Non-pigmented ciliary epithelial cell (primary cell): ENCODE measurements around the gene MRPL32.
"Not testable (repeated sequence)": the region's sequence is repeated elsewhere in the genome, so short reads cannot be mapped to it uniquely, and the experiment has no call there.

ENCODE experiments used
- DNase-seq: peaks from one replicate; pipeline ENCODE4 v3.0.0-alpha.2; 2010; ENCODE audit warnings: low read depth

MRPL32 gene

DNA sequence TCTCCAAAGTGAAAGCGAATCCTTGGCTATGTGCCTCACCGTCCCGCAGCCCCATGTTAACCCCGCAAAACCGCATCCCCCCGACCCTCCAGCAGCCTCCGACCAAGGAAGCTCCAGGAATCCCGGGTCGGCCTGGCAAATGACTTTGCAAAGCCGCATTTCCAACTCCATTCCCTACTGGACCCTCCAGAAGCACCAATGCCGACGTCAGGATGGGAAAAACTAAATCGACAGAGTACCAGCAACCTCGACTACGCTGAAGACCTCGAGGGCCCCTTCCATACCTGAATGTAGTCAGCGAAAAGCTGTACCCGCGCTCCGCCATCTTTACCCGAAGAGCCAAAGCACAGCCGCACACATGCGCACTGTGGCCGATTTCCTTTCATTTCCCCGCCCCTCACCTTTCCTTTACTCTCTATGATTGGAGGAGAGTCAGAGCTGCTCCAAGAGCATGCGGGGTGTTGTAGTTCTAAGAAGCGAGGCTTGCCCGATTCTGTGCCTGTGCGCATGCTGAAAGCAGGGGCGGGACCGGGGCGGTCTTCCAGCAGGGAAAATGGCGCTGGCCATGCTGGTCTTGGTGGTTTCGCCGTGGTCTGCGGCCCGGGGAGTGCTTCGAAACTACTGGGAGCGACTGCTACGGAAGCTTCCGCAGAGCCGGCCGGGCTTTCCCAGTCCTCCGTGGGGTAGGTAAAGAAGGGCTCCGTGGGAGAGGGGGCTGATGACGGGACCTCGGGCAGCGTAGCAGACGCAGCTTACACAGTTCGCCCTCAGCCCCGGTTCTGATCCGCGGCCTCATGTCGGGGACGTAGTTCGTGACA is at the start of gene MRPL32, which contains the start of gene PSMA2:
Gene MRPL32, plus strand, starts transcription at position 543 of the 818 bp plus-strand sequence. Its CDS starts 11 bp downstream, at position 554.
Gene PSMA2, minus strand, starts transcription at position 341 of the 818 bp plus-strand sequence. Its CDS starts 16 bp downstream, at position 325.
- peak; percentile 93 for DNase-seq

DNA sequence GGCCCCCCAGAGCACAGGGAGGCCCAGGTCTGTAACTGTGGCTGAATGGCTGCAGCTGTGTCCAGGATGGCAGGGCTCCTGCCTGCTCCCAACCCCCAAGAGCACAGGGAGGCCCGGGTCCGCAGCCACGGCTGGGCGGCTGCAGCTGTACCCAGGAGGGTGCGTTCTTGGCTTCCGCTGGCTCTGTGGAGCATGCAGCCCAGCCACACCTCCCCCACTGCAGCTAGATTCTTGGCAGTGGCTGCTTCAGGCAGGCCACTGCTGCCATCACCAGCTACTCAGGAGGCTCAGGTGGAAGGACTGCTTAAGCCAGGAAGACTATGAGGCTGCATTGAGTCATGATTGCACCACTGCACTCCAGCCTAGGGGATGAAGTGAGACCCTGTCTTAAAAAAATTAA is 48.2 kb upstream of the MRPL32 start:
- no peak for DNase-seq

DNA sequence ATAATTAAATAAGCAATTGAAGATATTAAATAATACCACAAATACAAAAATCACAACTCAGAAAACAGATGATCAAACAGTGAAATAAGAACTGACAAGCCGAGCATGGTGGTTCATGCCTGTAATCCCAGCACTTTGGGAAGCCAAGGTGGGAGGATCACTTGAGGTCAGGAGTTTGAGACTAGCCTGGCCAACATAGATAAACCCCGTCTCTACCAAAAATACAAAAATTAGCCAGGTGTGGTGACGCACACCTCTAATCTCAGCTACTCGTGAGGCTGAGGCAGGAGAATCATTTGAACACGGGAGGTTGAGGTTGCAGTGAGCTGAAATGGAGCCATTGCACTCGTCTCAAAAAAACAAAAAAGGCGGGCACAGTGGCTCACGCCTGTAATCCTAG is 47.0 kb upstream of the MRPL32 start:
- DNase-seq: not testable (repeated sequence)

DNA sequence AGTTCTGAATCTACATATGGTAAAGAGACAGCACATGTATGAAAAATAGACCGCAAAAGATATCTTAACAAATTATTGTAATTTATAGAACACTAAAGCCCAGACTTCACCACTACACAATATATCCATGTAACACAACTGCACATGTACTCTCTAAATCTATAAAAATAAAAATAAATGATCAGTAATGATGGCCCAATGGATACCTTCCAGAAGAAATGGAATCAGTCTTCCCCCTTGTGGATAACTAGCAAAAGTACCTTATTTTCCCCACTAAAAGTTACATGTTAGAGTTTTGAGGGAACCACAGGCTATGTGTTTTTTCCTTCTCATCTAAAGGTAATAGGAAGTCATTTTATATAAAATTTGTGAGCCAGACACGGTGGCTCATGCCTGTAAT is 46.0 kb upstream of the MRPL32 start:
- no peak for DNase-seq

DNA sequence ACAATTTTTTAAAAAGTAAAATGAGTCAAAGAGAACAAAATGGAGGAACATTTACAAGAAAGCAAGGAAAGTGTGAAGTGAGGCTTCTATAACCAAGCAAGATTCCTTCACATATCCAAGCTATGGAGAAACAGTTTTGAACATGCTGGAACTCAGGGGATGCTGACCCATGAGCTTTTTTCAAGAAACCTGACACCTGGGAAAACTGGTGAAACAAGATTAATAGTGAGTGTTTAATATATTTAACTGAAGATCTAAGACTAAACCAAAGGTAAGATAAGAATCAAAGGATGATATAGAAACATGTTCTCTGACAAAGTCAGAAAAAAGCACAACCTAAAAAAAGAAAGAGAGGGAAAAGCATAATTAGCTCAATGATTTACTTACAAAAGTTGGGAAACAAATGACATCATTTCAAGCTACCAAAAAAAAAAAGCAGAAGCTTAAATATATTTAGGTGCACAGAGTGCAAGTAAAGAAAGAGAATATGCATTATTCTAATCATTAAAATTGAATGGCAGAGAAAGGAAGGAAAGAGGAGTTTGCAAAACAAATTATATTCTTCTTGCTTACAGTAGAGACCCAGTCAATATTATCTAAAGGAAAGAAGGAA is 45.2 kb upstream of the MRPL32 start:
- DNase-seq: no peak

DNA sequence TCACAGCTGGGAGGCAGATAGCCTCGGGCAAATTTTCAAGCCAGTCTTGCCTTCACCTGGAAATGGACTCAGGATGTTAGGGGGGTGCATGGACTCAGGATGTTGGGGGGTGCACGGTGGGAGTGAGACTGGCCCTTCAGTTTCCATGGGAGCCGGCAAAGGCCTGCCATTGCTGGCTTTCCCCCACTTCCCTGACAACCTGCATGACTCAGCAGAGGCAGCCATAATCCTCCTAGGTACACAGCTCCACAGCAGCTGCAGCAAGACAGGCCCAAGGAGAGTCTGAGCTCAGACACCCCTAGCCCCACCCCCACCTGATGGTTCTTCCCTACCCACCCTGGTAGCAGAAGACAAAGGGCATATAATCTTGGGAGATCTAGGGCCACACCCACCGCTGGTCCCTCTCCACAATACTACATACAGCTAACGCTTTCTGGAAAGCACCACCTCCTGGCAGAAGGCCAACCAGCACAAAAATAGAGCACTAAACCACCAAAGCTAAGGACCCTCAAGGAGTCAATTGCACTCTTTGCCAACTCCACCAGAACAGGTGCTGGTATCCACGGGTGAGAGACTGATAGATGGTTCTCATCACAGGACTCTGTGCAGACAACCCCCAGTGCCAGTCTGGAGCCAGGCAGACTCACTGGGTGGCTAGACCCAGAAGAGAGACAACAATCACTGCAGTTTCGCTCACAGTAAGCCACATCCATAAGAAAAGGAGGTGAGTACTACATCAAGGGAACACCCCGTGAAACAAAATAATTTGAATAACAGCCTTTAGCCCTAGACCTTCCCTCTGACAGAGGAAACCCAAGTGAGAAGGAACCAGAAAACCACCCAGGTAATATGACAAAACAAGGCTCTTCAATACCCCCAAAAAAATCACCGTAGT is 38.6 kb upstream of the MRPL32 start:
- no peak for DNase-seq

DNA sequence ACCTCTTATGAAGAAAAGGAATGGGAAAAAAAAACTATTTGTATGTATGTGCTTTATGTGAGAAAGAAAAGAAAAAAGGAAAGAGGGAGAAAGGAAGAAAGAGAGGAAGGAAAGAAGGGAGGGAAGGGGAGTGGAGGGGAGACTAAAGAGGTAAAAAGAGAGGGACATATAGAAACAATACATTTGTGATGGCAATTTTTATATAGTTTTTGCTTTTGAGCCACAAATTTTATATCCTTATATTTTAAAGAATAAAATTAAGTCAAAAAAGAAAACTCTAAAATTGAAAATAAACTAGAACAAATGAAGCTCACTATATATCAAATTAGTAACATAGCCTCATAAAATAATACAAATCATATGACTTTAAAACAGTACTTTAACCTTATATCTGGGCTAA is 31.3 kb upstream of the MRPL32 start:
- DNase-seq: no peak

DNA sequence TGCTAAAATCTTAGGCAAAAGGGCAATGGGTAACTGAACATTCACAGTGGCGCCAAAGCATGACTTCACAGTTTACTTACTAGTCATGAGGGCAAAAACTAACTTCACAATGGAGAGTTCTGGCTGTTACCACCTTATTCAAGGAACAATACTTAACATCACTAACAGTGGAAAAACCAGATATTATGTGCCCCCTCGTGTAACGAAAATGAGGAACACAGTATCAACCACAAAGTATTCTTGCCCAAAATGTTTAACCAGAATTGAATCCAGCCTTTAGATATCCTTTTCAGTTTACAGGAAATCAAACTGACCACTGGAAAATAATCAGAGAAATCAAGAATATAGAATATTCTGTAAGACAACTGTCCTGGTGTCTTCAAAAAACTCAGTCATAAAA is 29.8 kb upstream of the MRPL32 start:
- no peak for DNase-seq

DNA sequence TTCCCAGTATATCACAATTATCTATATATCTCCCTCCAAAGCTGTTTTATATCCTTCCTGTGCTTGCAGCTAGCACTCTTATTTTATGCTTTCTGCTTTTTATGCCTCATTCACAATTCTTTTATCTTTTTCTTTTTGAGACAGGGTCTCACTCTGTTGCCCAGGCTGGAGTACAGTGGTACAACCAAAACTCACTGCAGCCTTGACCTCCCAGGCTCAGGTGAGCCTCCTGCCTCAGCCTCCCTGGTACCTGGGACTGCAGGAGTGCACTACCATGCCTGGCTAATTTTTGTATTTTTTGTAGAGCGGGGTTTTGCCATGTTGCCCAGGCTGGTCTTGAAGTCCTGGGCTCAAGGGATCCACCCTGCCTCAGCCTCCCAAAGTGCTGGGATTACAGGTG is 26.0 kb upstream of the MRPL32 start:
- no peak for DNase-seq

DNA sequence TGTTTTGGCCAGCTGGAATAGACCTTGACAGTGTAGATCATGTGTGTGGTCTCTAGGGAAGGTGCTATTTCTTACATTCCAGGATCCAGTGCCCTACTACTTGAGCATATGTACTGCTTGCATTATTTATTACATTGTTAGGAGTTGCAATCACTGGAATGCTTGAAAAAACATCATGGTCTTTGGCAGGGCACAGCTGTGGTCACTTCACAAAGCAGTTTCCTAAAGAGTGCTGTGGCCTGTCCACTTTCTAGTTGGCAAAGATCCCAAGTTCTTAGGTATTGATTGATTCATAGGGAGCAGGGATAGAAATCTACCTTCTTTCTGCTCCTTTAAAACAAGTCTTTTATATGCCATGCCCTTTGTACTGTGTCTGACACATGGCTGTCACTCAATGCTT is 24.9 kb upstream of the MRPL32 start:
- no peak for DNase-seq

DNA sequence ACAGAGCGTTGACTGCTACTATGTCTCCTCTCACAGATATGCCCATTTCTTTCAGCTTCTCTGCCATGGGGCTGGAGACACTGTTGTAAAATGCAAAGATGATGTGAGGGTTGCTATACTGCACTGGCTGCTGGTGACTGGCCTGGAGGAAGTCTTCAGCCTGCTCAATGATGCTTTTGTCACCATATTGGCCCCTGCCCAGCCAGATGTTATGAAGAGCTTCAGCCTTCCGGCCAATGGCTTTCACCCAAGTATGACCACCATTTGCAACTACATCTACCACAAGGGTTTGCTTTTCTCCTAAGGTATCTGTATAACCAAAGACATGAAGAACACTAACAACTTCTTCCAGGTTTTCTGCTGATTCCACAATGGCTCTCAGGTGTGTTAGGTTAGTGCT is 21.9 kb upstream of the MRPL32 start:
- no peak for DNase-seq

DNA sequence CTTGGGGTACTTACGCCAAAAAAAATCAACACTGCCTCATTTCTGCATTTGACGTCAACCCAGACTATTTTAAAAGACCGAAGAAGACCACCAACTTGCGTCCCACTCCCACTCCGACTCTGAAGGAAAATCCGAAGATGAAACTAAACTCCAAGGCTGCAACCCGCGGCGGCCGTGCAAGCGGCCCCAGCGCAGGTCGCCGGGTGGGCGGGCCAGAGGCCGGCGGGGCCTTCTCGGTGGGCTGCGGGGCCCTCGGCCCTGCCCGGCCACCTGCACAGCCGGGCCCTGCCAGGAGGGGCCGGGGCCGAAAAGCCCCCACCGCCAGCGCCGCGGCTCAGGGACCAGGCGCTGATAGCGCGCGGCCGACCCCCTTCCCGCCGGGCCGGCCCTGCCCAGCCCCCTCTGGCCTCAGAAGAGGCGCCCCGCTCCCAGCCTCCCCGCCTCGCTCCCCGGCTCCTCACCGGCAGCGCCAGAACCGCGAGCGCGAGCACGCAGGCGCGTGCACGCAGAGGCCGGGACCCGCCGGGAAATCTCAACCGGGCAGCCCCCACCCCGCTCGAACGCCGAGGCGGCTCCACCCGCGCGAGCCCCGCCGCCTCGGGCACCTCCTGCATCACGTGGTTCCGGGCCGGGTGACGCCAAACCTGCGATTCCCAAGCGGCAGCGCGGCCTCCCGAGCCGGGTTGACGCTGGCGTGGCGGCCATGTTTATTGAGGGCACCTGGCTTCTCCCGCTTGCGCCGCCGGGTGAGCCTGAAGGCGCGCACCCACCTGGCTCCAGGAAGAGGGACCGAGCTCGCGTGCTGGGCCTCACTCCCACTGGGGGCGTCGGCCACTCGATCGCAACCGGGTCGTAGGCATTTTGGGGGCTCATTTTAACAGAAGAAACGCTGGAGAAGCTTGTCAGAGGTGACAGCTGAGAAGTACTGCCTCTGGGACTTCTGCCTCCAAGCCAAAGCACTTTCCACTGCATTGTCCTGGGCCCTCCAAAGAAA is 20.4 kb upstream of the MRPL32 start, which contains the start of gene C7orf25:
Gene C7orf25, minus strand, starts transcription at position 617 of the 994 bp plus-strand sequence. CDS start 1,170 bp downstream, outside the sequence.
- no peak for DNase-seq

DNA sequence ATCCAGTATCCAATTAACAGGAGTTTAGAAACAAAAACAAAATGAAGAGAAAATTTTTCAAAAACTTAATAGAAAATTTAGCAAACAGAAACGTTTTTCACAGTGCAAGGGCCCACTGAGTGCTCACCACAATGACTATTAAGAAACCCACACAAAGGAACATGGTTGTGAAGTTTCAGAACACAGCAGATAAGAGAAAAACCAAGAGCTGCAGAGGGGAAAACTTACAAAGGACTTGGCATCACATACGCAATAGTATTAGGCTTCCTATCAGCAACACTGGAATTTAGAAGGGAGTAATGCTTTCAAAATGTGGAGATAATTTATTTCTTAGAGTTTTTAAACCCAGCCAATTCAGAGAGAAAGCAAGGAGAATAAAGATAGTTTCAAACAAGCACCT is 18.6 kb upstream of the MRPL32 start:
- no peak for DNase-seq

DNA sequence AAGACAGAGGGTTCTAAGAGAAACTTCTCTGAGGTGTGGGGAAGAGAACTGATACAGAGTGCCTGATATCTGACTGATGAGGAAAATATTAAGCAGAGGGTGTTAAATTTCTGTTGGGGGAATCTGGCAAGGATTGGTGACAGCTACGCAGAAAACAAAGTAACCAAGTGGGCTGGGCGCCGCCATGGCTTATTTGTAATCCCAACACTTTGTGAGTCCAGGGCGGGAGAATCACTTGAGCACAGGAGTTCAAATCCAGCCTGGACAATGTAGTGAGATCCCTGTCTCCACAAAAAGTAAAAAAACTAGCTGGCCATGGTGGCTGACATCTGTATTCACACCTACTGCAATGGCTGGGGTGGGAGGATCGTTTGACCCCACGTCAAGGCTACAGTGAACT is 18.2 kb upstream of the MRPL32 start:
- no peak for DNase-seq

DNA sequence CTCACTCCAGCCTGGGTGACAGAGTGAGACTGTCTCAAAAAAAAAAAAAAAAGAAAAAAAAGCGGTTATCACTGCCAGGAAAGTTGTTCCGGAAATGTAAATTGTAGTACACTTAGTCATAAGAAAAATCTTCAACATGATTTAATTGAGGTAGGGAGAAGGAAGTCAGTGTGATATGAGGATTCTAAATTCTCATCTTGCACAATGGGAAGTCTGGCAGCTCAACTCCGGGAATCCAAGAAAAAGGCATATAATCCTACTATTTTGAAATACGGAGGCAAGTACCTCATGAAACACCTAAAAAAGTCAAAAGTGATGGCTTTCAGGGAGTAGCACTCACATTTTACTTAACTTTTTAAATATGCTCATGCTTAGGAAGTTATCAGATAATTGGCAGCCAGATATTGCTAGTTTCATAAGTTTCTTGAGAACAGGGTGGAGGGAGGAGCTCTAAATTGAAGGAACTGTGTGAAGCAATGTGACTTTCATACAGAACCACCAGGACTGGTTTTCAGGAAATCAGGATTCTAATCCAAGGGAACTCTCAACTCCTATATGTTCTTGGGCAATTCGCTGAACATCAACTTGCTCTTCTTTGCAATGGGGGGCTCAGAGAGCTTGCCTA is 17.6 kb upstream of the MRPL32 start:
- no peak for DNase-seq

DNA sequence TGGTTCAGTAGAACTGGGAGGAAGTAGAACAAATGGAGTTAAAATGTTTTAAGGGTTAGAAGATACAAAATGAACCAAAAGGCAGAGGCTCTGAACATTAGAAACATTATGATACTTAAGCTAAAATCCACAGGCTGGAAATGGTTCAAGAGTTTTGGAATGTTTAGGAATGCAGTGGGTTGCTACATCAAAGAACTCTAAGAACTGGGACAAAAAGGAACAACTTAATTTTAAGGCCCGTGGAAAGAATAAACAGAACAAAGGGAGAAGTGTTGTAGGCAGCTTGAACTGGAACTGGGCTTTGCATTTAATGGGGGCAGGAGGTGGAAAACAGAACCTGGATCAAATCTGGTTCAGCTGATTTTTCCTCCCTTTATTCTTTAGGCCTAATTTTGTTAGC is 16.8 kb upstream of the MRPL32 start:
- DNase-seq: no peak

DNA sequence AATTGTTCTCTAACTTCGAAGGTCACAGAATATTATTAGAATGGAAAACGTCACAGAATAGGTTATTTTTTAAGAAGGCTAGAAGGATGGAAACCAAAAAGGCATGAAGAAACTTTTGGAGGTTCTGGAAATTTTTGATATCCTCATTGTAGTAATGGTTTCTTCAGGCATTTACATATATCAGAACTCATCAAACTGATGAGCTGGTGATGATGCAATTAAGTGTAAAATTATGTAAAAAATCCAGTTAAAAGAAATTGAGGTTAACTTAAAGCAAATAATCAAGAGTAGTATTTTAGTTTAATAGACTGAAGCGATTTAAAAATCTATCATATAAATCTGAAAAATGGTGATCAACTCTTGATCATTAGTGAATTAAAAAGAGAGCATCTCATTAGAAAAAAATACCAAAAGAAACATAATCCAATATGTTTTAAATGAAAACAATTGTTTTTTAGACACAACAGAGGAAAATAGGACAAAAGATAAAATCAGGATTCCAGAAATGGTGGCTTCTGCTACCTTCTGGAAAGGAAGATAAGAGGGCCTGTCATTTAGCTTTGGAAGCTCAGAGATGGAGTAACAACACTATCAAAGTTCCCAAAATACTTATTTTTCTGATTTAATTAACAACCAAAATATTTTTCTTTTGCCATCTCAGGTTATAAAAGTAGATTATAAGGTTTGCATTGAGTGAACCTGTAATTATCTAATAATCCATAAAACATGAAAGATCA is 10.0 kb upstream of the MRPL32 start:
- DNase-seq: no peak

DNA sequence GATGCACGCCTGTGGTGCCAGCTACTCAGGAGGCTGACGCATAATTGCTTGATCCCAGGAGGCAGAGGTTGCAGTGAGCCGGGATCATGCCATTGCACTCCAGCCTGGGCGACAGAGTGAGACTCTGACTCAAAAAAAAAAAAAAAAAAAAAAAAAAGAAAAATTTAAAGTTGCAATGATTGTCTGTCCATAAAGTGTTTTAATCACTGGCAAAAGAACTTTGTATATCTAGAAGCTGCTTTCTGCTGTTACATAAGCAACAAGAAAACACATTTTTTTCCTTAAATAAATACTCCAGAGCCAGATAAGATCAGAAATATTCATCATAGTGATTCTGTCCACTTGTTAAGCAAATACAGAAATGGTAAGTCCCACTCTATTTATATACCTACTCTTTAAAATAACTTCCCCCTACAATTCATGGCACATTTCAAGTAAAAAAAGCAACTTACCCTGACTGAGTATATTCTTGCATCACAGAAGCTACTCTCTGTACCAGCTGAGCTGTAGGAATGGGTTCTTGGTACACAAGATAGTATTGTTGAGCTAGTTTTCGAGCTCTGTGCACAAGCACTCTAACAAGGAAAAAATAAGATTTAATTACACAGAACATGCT is 7.8 kb upstream of the MRPL32 start:
- DNase-seq: no peak

DNA sequence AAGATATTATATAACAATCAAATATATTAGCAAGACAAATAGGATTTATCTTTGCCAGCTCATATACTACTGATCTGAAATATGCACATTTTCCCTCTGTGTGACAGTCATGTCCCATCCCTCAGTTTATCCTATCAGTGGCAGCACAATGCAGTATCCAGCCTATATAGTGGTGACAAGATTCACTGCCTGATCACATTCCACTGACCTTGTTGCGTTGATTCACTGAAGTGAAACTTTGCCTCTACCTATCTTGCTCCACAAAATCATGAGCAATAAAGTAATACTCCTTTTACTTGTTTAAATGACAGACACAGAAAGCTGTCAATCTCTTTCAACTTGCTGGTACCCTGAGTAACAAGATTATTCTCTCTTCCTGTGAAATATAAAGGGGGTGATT is 6.5 kb upstream of the MRPL32 start:
- no peak for DNase-seq

DNA sequence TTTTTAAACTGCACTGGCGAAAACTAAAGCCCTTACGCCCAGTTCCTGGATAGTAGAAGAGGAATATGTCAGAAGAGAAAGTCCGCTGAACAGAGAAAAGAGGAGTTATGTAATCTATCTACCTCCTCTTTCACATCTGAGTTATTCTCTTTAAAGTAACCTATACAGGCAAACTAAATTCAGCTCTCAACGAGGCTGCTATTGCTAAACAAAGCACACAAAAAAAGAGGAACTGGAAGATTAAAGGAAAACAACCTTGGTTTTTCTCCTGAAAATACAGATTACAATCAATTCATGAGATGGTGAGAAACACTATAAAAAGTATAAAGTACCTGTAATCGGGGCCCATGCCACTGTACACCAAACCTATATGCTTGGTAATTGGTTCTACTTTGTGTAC is 6.0 kb upstream of the MRPL32 start:
- no peak for DNase-seq
